ENCODE results near the gene RETREG1.

RETREG1 gene

GRCh38 chr5:16515532-16515931 lies 101.3 kb downstream of the RETREG1 start:
- no peak overlapping the region for H3K4me3 ChIP-seq (ENCODE audit: low read depth, low read length)
- TF ChIP-seq CTCF (IDR thresholded peaks at IDR 0.05; ENCODE audit: control insufficient read depth, extremely low read depth, insufficient read depth) = no peak
- no peak for DNase-seq (ENCODE audit: low read depth)

DNA sequence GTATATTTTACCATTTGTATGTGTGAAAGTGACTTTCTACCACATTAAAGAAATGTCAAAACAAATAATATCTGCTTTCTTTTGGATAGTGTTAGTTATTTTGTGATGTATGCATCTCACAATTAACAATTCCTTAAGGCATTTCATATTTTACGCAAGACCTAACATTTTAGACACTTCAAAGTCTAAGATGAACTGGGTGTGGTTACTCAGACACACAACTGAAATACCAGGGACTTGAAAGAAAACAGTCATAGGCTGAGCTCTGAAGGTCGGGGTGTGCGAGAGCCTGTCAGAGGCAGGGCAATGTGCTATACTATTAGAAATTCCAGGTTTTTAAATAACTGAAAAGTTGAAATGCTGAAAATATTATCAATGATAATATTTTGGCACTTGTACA lies 106.7 kb downstream of the RETREG1 start:
- TF ChIP-seq CTCF (IDR thresholded peaks at IDR 0.05; ENCODE audit: control insufficient read depth, extremely low read depth, insufficient read depth) = no peak
- DNase-seq (ENCODE audit: low read depth) = no peak
- H3K4me3 ChIP-seq (ENCODE audit: low read depth, low read length) = no peak overlapping the region

DNA sequence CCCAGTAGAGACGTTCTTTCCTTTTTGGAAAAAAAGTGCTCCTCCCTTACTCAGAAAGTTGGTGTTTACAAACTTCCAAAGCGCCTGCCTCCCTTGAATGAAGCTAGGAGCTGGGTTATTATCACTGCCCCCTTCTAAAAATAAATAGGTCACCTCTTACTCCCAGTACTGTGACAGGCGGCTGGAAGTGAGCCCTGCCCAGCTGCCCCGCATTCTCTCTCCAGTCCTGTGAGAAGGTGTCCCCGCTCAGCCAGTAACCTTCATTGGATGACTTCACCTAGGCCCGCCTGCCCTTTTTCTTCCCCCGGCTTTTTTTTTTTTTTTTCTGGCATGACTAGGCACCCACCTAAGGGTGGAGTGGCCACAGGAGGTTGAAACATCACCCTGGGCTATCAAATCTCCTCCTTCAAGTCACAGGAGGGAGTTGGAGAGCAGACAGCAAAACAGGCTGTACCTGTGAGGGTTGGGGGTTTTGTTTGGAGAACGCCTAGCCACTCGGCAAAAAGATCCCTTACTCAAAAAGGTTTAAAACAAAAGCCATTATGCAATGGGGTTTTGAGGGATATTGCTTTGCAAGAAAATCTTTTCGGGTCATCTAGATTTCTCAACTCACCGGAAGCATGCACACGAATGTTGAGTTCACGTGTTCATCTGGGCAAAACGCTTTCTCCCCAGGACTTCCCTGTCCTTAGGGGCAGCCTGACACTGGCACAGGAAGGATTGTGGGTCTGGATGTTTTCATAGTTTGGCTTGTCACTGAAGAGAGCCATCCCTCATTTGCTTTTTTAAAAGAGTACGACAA lies 107.9 kb downstream of the RETREG1 start:
- no peak for TF ChIP-seq CTCF (IDR thresholded peaks at IDR 0.05; ENCODE audit: control insufficient read depth, extremely low read depth, insufficient read depth)
- no peak overlapping the region for H3K4me3 ChIP-seq (ENCODE audit: low read depth, low read length)
- no peak for DNase-seq (ENCODE audit: low read depth)

GRCh38 chr5:16507716-16508115 lies 109.1 kb downstream of the RETREG1 start:
- no peak overlapping the region for H3K4me3 ChIP-seq (ENCODE audit: low read depth, low read length)
- no peak for TF ChIP-seq CTCF (IDR thresholded peaks at IDR 0.05; ENCODE audit: control insufficient read depth, extremely low read depth, insufficient read depth)
- DNase-seq (ENCODE audit: low read depth) = no peak

- no peak overlapping the region for H3K4me3 ChIP-seq (ENCODE audit: low read depth, low read length)
- DNase-seq (ENCODE audit: low read depth) = no peak
- no peak for TF ChIP-seq CTCF (IDR thresholded peaks at IDR 0.05; ENCODE audit: control insufficient read depth, extremely low read depth, insufficient read depth)
Observed at GRCh38 chr5:16505904-16506303, 110.9 kb downstream of the RETREG1 start.

DNA sequence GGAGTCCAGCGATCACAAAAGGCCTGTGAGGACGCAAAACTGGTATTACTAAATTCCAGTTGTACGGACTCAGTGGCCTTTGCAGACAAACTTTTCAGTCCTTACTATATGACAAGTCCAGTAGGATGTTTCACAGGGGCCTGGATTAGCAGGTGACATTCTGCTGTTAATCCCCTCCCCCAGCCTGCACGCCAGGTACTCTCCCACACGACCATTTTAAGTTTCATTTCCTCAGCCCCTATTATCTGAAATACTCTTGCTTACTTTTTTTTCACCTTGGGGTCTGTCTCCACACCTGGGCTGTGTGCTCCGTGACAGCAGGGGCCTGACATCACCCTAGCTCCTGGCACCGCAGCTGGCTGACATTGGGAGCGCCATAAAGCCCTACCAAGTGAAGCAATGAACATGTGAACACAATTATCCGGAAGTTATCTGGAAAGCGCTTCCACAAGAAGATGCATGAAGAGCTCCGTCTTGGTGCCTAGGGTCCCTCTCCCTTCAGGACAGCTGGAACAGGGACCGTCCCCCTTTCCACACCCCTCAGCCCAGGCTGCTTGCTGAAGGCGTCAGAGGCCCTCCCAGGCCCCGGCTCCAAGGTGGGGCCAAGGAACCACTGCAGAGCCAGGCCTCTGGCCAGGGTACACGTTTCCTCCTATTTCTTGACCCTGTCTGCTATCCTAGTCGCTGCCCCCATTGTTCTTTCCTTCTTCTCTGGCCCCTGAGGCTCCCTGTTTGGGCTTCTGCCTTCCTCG lies 111.5 kb downstream of the RETREG1 start:
- no peak overlapping the region for H3K4me3 ChIP-seq (ENCODE audit: low read depth, low read length)
- DNase-seq (ENCODE audit: low read depth) = no peak
- no peak for TF ChIP-seq CTCF (IDR thresholded peaks at IDR 0.05; ENCODE audit: control insufficient read depth, extremely low read depth, insufficient read depth)

All from LNCaP clone FGC (cell line).